Upper lobe of left lung (tissue), 6 donors: Measurements from ENCODE around the gene P2RX1. TPM values are rescaled to one million over a fixed set of nuclear protein-coding genes. Genes with fewer than 3 reads are reported as not detected.

Experiments used
- ATAC-seq, 2 donors: fragments of 200-7000 bp; cut with Tn5 transposase; one replicate each; pipeline ENCODE4 v1.9.1; 2022; ENCODE audit warnings: mild to moderate bottlenecking in 2 of 2, moderate library complexity in 2 of 2; ENCODE audit not compliant: low FRiP score in 2 of 2
- DNase-seq, 2 donors: peaks; one replicate each; pipeline ENCODE4 v3.0.0-alpha.2; 2019 to 2020
- H3K27ac ChIP-seq, 4 donors: fragments of 200-600 bp; sonication (generic); one replicate each; pipeline ENCODE4 v1.5.1; 2016 to 2019
- H3K27me3 ChIP-seq, 4 donors: fragments of 200-600 bp; sonication (generic); one replicate each; pipeline ENCODE4 v1.5.1; 2017 to 2019
- H3K36me3 ChIP-seq, 4 donors: fragments of 200-600 bp; sonication (generic); one replicate each; pipeline ENCODE4 v1.5.1; 2016 to 2019
- H3K4me1 ChIP-seq, 4 donors: fragments of 200-600 bp; sonication (generic); one replicate each; pipeline ENCODE4 v1.5.1; 2018 to 2019
- H3K4me3 ChIP-seq, 4 donors: fragments of 200-600 bp; sonication (generic); one replicate each; pipeline ENCODE4 v1.5.1; 2017 to 2019; ENCODE audit warnings: mild to moderate bottlenecking in 2 of 4, moderate library complexity in 1 of 4
- H3K9me3 ChIP-seq, 4 donors: fragments of 200-600 bp; sonication (generic); one replicate each; pipeline ENCODE4 v1.5.1; 2018 to 2019
- CTCF ChIP-seq, 6 experiments: fragments of 450-650 bp in 4 of 6; fragments of 200-600 bp in 2 of 6; sonication (generic) in 2 of 6; IDR thresholded peaks; one replicate each; pipeline ENCODE4 v1.5.1; 2016 to 2019; ENCODE audit warnings: antibody characterized with exemption in 6 of 6
- EP300 ChIP-seq, 4 donors: sonication (generic); formaldehyde crosslinking; IDR thresholded peaks; one replicate each; pipeline ENCODE4 v1.5.1; 2017; ENCODE audit warnings: antibody characterized with exemption in 4 of 4, control low read depth in 2 of 4
- POLR2A ChIP-seq, 4 donors: fragments of 450-650 bp; IDR thresholded peaks; one replicate each; pipeline ENCODE4 v1.5.1; 2016 to 2017; ENCODE audit warnings: antibody characterized with exemption in 4 of 4, mild to moderate bottlenecking in 2 of 4
- POLR2AphosphoS5 ChIP-seq, 2 donors: sonication (generic); formaldehyde crosslinking; IDR thresholded peaks; one replicate each; pipeline ENCODE4 v1.5.1; 2017; ENCODE audit warnings: antibody characterized with exemption in 2 of 2
- WGBS, 2 donors: methylation state at CpG; one replicate each; pipeline ENCODE4 v1.1.5; 2017 to 2018; 5-methylcytosine and 5-hydroxymethylcytosine counted together
- total RNA-seq, 6 donors: library from RNA; depleted of rRNA in 4 of 6; stranded (reverse); fragments of >200 nt in 4 of 6; gene quantifications; one replicate each; pipeline versions ENCODE4 v1.1.0 to v1.2.1, GENCODE V29; 2016 to 2021
- donor health status: DM: no; HTN: no; CAD: no; lungs with moderate emphysema.
- donor health status: DM: no; HTN: yes; CAD: no; lungs with severe emphysema.

Gene P2RX1
- total RNA-seq, 6 donors from 2014 or later: 3.7 to 29.9 (median 9.4) TPM

- Histone ChIP-seq H3K9me3 (no peaks in the 10 kb centered on the region), H3K27me3 (peaks cover 0 to 3% (median 0%) of the 10 kb centered on the region in 4 donors), H3K27ac (no peak overlapping the region), H3K4me3 (no peak overlapping the region), H3K4me1 (peaks cover 71 to 84% (median 74%) of the 10 kb centered on the region in 4 donors), H3K36me3 (no peaks in the 10 kb centered on the region)
- no peak for TF ChIP-seq CTCF (IDR thresholded peaks at IDR 0.05)
- no peak for TF ChIP-seq POLR2A (IDR thresholded peaks at IDR 0.05)
- TF ChIP-seq POLR2AphosphoS5 (IDR thresholded peaks at IDR 0.05): no peak
- TF ChIP-seq EP300 (IDR thresholded peaks at IDR 0.05): no peak
- ATAC-seq: no peak
- 77 to 80% methylated on average over 4 of the region's 4 CpGs for WGBS, 2 donors
- DNase-seq: no peak
These were observed 25.4 kb downstream of the P2RX1 start for GRCh38 chr17:3890878-3891219.

- Histone ChIP-seq H3K4me1 (peaks cover 68 to 84% (median 73%) of the 10 kb centered on the region in 4 donors), H3K27me3 (peaks cover 0 to 3% (median 0%) of the 10 kb centered on the region in 4 donors), H3K9me3 (no peaks in the 10 kb centered on the region), H3K27ac (peak overlapping the region in 1 of 4 donors; percentile 36), H3K36me3 (peaks cover 0 to under 1% (median 0%) of the 10 kb centered on the region in 4 donors), H3K4me3 (no peak overlapping the region)
- WGBS, 2 donors: 76 to 85% methylated on average over 11 to 13 of the region's 22 CpGs
- DNase-seq: peak in 1 of 2 donors; percentile 67
- TF ChIP-seq POLR2A (IDR thresholded peaks at IDR 0.05) (peak in 1 of 4 donors; percentile 4), POLR2AphosphoS5 (IDR thresholded peaks at IDR 0.05) (no peak)
- ATAC-seq: peak in 1 of 2 donors; percentile 1
These were observed 26.0 kb downstream of the P2RX1 start for GRCh38 chr17:3890082-3890877.

- Histone ChIP-seq H3K27me3 (peaks cover 0 to 3% (median 0%) of the 10 kb centered on the region in 4 donors), H3K36me3 (peaks cover 0 to 8% (median under 1%) of the 10 kb centered on the region in 4 donors), H3K4me3 (no peak overlapping the region), H3K9me3 (no peaks in the 10 kb centered on the region), H3K27ac (peak overlapping the region in 1 of 4 donors; percentile 36), H3K4me1 (peaks cover 63 to 77% (median 66%) of the 10 kb centered on the region in 4 donors)
- ATAC-seq (no peak), DNase-seq (no peak)
- 91 to 97% methylated on average over 5 to 15 of the region's 17 CpGs for WGBS, 2 donors
- TF ChIP-seq CTCF (IDR thresholded peaks at IDR 0.05) (no peak), EP300 (IDR thresholded peaks at IDR 0.05) (no peak), POLR2A (IDR thresholded peaks at IDR 0.05) (peak in 1 of 4 donors; percentile 2), POLR2AphosphoS5 (IDR thresholded peaks at IDR 0.05) (no peak)
These were observed 26.8 kb downstream of the P2RX1 start for GRCh38 chr17:3889325-3890012.

GRCh38 chr17:3888343-3889171 lies 27.7 kb downstream of the P2RX1 start:
- peaks cover 54 to 68% (median 57%) of the 10 kb centered on the region in 4 donors for H3K4me1 ChIP-seq
- peak overlapping the region in 2 of 4 donors; percentile 87 to 88 for H3K27ac ChIP-seq
- TF ChIP-seq CTCF (IDR thresholded peaks at IDR 0.05): no peak
- no peak for TF ChIP-seq EP300 (IDR thresholded peaks at IDR 0.05)
- TF ChIP-seq POLR2A (IDR thresholded peaks at IDR 0.05): no peak
- TF ChIP-seq POLR2AphosphoS5 (IDR thresholded peaks at IDR 0.05): no peak
- WGBS, 2 donors: 85 to 86% methylated on average over 41 to 44 of the region's 50 CpGs
- peak in 1 of 2 donors; percentile 90 for DNase-seq
- H3K4me3 ChIP-seq: no peak overlapping the region
- no peaks in the 10 kb centered on the region for H3K9me3 ChIP-seq
- peaks cover 0 to 15% (median 3%) of the 10 kb centered on the region in 4 donors for H3K36me3 ChIP-seq
- ATAC-seq: peak in 1 of 2 donors; percentile 56
- peaks cover 0 to 3% (median 0%) of the 10 kb centered on the region in 4 donors for H3K27me3 ChIP-seq
